A549 (cell line): ENCODE results near the gene DCBLD2. TPM values are rescaled to one million over a fixed set of nuclear protein-coding genes. Genes with fewer than 3 reads are reported as not detected.
"Not testable (repeated sequence)": the region's sequence is repeated elsewhere in the genome, so short reads cannot be mapped to it uniquely, and the experiment has no call there.

Experiments
- ATAC-seq, 2 experiments: fragments of 200-7000 bp in 1 of 2; fragments of >200 bp in 1 of 2; cut with Nextera tagmentation in 1 of 2; cut with Tn5 transposase in 1 of 2; 3 replicates each; pipeline versions ENCODE4 v1.8.0 to v1.9.1; 2018 to 2020; ENCODE audit warnings: mild to moderate bottlenecking in 1 of 2, moderate library complexity in 1 of 2
- CTCF ChIA-PET: fragments of 300-600 bp; sonication (Branson Sonifier 250); formaldehyde crosslinking; extraction: SDS; loops from one replicate; lab custom pipeline; 2021; ENCODE audit warnings: antibody characterized with exemption, inconsistent platforms; lab: Yijun Ruan, JAX
- POLR2A ChIA-PET: fragments of 350-600 bp; formaldehyde crosslinking; extraction: SDS; loops from one replicate; lab custom pipeline; 2021; ENCODE audit warnings: antibody characterized with exemption, inconsistent platforms; lab: Yijun Ruan, JAX
- DNase-seq, 2 experiments: peaks; one replicate each; pipeline versions ENCODE4 v3.0.0 to v3.0.0-alpha.2; 2011 to 2016; ENCODE audit warnings: low read depth in 1 of 2, low spot score in 1 of 2
- FAIRE-seq: peaks from 2 replicates; lab custom pipeline; 2011; peaks lifted over from hg19 to GRCh38; lab: Jason Lieb, UNC
- H3K27ac ChIP-seq, 2 experiments: fragments of >200 bp; sonication (Bioruptor Twin); formaldehyde crosslinking; 3 replicates each; pipeline ENCODE4 v1.5.1; 2016 to 2017
- H3K4me1 ChIP-seq: fragments of >200 bp; sonication (Bioruptor Twin); formaldehyde crosslinking; 3 replicates; pipeline ENCODE4 v1.6.1; 2016
- H3K4me2 ChIP-seq: fragments of >200 bp; sonication (Bioruptor Twin); formaldehyde crosslinking; 3 replicates; pipeline ENCODE4 v1.6.1; 2016
- H3K4me3 ChIP-seq: fragments of >200 bp; sonication (Bioruptor Twin); formaldehyde crosslinking; 3 replicates; pipeline ENCODE4 v1.5.1; 2016
- H3K9me3 ChIP-seq: fragments of >200 bp; sonication (Bioruptor Twin); formaldehyde crosslinking; 3 replicates; pipeline ENCODE4 v1.6.1; 2016
- EHMT2 ChIP-seq: fragments of 200-600 bp; sonication (generic); IDR thresholded peaks from 2 replicates; pipeline ENCODE4 v1.6.1; 2016; ENCODE audit warnings: antibody characterized with exemption, low read depth, mild to moderate bottlenecking, moderate library complexity
- ESRRA ChIP-seq: fragments of 150-350 bp; IDR thresholded peaks from 2 replicates; pipeline ENCODE4 v1.6.1; 2014; ENCODE audit warnings: mild to moderate bottlenecking, low read length, borderline replicate concordance
- FOSL2 ChIP-seq, 2 experiments: fragments of 450-650 bp in 1 of 2; fragments of >200 bp in 1 of 2; sonication (Bioruptor Twin) in 1 of 2; formaldehyde crosslinking; IDR thresholded peaks; 2 replicates each; pipeline versions ENCODE4 v1.5.0 to v1.6.1; 2016 to 2020; ENCODE audit warnings: mild to moderate bottlenecking in 1 of 2, moderate library complexity in 1 of 2
- HOXB13 ChIP-seq: fragments of 250-450 bp; sonication (Bioruptor Pico); IDR thresholded peaks from 2 replicates; pipeline ENCODE4 v1.5.0; 2020; ENCODE audit warnings: low read depth, mild to moderate bottlenecking, moderate library complexity
- HOXB5 ChIP-seq: fragments of 250-450 bp; sonication (Bioruptor Pico); IDR thresholded peaks from 2 replicates; pipeline ENCODE4 v1.5.0; 2020; ENCODE audit warnings: mild to moderate bottlenecking, moderate library complexity
- JUN ChIP-seq, 2 experiments: fragments of >200 bp; sonication (Bioruptor Twin); formaldehyde crosslinking; IDR thresholded peaks; 2 replicates in 1 of 2; 3 replicates in 1 of 2; pipeline ENCODE4 v1.6.1; 2016 to 2017
- JUNB ChIP-seq: fragments of >200 bp; sonication (Bioruptor Twin); formaldehyde crosslinking; IDR thresholded peaks from 2 replicates; pipeline ENCODE4 v1.6.1; 2016
- MAFK ChIP-seq: fragments of 450-650 bp; IDR thresholded peaks from 2 replicates; pipeline ENCODE4 v1.6.1; 2014; ENCODE audit not compliant: partially characterized antibody
- RNF2 ChIP-seq: fragments of 200-600 bp; sonication (generic); IDR thresholded peaks from 2 replicates; pipeline ENCODE4 v1.6.1; 2016; ENCODE audit warnings: low read depth, mild to moderate bottlenecking, antibody characterized with exemption, moderate library complexity, borderline replicate concordance
- SMC3 ChIP-seq: fragments of >200 bp; sonication (Bioruptor Twin); formaldehyde crosslinking; IDR thresholded peaks from 3 replicates; pipeline ENCODE4 v1.6.1; 2018; ENCODE audit warnings: inconsistent platforms
- SREBF2 ChIP-seq: fragments of 450-650 bp; IDR thresholded peaks from 2 replicates; pipeline ENCODE4 v1.6.1; 2014; ENCODE audit warnings: mild to moderate bottlenecking, moderate library complexity
- WGBS: methylation state at CpG from one replicate; pipeline ENCODE4 v1.1.6; 2017; ENCODE audit errors: missing lambda C conversion rate; 5-methylcytosine and 5-hydroxymethylcytosine counted together
- polyA plus RNA-seq, 4 experiments: library from polyadenylated mRNA; depleted of rRNA in 3 of 4; stranded (reverse); fragments of >200 nt; fragmentation: RNase III in 1 of 4; extraction: RNeasy Plus Mini Kit Qiagen cat#74134 plus additional on column Dnase treatment in 1 of 4; gene quantifications; 2 replicates in 3 of 4; 3 replicates in 1 of 4; pipeline ENCODE4 v1.2.3, GENCODE V29; 2011 to 2017
- TF ChIP-seq, protein P1 (sequence below): fragments of 250-450 bp; sonication (Bioruptor Pico); IDR thresholded peaks from 2 replicates; pipeline ENCODE4 v1.5.0; 2021; ENCODE audit warnings: mild to moderate bottlenecking, moderate library complexity, borderline replicate concordance

The DCBLD2 gene
- polyA plus RNA-seq, 2 of the 4 experiments (the other 2 are of a cell fraction) = 266 to 623 TPM

DNA sequence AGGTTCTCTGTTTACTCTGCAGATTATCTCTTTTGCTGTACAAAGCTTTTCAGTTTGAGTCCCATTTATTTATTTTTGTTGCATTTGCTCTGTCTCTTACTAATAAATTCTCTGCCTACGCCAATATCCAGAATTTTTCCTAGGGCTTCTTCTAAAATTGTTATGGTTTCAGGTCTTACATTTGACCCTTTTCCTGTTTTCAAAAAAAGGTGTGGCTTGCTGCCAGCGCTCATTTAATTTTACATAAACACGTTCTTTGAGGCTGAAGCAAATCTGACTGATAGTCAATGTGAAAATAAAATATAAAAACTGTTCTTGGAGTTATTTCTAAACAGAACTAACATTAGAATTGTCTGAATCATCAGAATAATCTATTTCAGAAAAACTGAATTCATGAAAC lies 32.1 kb downstream of the DCBLD2 start:
- ChIA-PET POLR2A (no interaction called here), CTCF (no interaction called here)
- no peak for ATAC-seq
- H3K4me1 ChIP-seq = peaks cover 18% of the 10 kb centered on the region; the same call in 2 of the 3 replicates
- no peak overlapping the region for H3K4me2 ChIP-seq
- no peak overlapping the region for H3K4me3 ChIP-seq
- no peak for DNase-seq
- H3K9me3 ChIP-seq = peaks cover 33% of the 10 kb centered on the region
- TF ChIP-seq JUN (IDR thresholded peaks at IDR 0.05) = peak in 1 of 2 experiments; percentile 25; a peak in 1 of 5 replicates
- no peak for TF ChIP-seq EHMT2
- WGBS = 95% methylated on average over 3 of the region's 3 CpGs
- no peak for FAIRE-seq
- no peak overlapping the region for H3K27ac ChIP-seq

DNA sequence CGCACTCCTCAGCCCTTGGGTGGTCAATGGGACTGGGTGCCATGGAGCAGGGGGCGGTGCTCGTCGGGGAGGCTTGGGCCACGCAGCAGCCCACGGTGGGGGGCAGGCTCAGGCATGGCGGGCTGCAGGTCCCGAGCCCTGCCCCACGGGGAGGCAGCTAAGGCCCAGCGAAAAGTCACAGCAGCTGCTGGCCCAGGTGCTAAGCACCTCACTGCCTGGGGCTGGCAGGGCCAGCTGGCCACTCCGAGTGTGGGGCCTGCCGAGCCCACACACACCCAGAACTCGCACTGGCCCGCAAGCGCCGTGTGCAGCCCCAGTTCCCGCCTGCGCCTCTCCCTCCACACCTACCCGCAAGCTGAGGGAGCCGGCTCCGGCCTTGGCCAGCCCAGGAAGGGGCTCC lies 43.5 kb downstream of the DCBLD2 start:
- H3K4me1 ChIP-seq = peaks cover 32% of the 10 kb centered on the region
- 93% methylated on average over 11 of the region's 21 CpGs for WGBS
- H3K27ac ChIP-seq, DNase-seq, POLR2A ChIA-PET, H3K4me3 ChIP-seq, H3K4me2 ChIP-seq, FAIRE-seq: not testable (repeated sequence)
- peaks cover 21% of the 10 kb centered on the region for H3K9me3 ChIP-seq
- peak in 1 of 2 experiments; percentile 50; a peak in 2 of 6 replicates for ATAC-seq
- CTCF ChIA-PET = interaction anchor here (1.5 kb wide), 1 partner anchor 136 kb away, joined by 7 read pairs; no protein-coding TSS in a partner anchor

DNA sequence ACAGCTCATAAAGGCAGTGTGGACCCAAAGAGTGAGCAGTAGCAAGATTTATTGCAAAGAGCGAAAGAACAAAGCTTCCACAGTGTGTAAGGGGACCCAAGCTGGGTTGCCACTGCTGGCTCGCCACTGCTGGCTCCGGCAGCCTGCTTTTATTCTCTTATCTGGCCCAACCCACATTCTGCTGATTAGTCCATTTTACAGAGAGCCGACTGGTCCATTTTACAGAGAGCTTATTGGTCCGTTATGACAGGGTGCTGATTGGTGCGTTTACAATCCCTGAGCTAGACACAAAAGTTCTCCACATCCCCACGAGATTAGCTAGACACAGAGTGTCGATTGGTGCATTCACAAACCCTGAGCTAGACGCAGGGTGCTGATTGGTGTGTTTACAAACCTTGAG lies 44.2 kb downstream of the DCBLD2 start:
- POLR2A ChIA-PET, H3K4me2 ChIP-seq, DNase-seq, H3K4me3 ChIP-seq, CTCF ChIA-PET, FAIRE-seq, H3K27ac ChIP-seq, ATAC-seq: not testable (repeated sequence)
- WGBS = 93% methylated on average over 9 of the region's 9 CpGs
- H3K9me3 ChIP-seq = peaks cover 21% of the 10 kb centered on the region
- TF ChIP-seq MAFK = peak; percentile 68
- H3K4me1 ChIP-seq = peaks cover 38% of the 10 kb centered on the region

DNA sequence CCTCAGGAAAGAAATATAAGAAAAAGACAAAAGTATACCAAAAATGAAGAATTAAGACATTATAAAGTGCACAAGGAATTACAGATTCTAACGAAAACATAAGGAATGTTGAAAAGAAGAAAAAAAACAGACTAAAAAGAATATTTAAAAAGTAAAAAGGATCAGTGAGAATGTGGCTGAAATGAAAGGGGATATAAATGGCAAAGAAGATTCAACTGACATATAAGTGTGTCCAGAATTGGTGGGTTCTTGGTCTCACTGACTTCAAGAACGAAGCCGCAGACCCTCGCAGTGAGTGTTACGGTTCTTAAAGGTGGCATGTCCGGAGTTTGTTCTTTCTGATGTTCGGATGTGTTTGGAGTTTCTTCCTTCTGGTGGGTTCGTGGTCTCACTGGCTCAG lies 44.8 kb downstream of the DCBLD2 start:
- TF ChIP-seq SMC3 = no peak
- TF ChIP-seq HOXB5 = no peak
- TF ChIP-seq, protein P1, sequence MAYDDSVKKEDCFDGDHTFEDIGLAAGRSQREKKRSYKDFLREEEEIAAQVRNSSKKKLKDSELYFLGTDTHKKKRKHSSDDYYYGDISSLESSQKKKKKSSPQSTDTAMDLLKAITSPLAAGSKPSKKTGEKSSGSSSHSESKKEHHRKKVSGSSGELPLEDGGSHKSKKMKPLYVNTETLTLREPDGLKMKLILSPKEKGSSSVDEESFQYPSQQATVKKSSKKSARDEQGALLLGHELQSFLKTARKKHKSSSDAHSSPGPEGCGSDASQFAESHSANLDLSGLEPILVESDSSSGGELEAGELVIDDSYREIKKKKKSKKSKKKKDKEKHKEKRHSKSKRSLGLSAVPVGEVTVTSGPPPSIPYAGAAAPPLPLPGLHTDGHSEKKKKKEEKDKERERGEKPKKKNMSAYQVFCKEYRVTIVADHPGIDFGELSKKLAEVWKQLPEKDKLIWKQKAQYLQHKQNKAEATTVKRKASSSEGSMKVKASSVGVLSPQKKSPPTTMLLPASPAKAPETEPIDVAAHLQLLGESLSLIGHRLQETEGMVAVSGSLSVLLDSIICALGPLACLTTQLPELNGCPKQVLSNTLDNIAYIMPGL (CRISPR knock-in tag) = no peak
- no peak for TF ChIP-seq RNF2
- TF ChIP-seq FOSL2 (IDR thresholded peaks at IDR 0.05) = no peak
- TF ChIP-seq FOSL2 (CRISPR knock-in tag; IDR thresholded peaks at IDR 0.05) = no peak
- TF ChIP-seq HOXB13 = no peak
- no peak for TF ChIP-seq JUNB
- no peak for TF ChIP-seq SREBF2
- DNase-seq (no peak), ATAC-seq (no peak), FAIRE-seq (no peak)
- ChIA-PET POLR2A (no interaction called here), CTCF (no interaction called here)
- H3K27ac ChIP-seq = no peak overlapping the region
- H3K4me1 ChIP-seq = peaks cover 43% of the 10 kb centered on the region
- H3K9me3 ChIP-seq = peaks cover 21% of the 10 kb centered on the region
- 91% methylated on average over 8 of the region's 8 CpGs for WGBS
- H3K4me3 ChIP-seq = no peak overlapping the region
- no peak overlapping the region for H3K4me2 ChIP-seq

DNA sequence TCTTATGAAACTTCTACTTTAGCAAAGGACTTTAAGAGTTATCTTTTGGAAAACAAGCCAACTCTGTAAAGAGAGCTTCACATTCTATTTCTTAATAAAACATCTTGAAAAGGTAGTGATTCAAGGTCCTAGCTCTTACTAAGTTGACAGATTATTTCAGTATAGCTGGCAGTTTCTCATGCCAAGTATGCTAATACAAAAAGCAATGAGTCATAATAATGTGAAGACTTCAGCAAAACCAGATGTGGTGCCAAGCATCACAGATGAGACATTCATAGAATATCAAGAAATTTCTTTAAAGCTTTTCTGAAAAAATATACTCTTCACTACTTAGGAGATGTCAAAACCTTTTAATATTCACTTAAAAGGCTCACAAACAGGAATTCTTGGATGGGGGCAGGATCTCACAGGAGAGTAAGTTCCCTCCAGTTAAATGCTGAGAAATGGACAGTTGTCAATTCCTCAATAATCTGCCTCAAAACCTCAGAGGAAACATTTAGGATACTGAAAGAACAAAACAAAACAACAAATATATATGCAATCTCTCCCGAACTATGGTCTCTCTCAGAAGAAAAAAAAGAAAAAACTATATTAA lies 45.6 kb downstream of the DCBLD2 start:
- no peak overlapping the region for H3K27ac ChIP-seq
- TF ChIP-seq MAFK = peak; percentile 76
- TF ChIP-seq ESRRA = no peak
- no peak for TF ChIP-seq FOSL2 (IDR thresholded peaks at IDR 0.05)
- peak; percentile 79 for TF ChIP-seq FOSL2 (CRISPR knock-in tag; IDR thresholded peaks at IDR 0.05)
- TF ChIP-seq, all 56 proteins: peak for 2
- WGBS = 70% methylated on average over 1 of the region's 1 CpG
- ATAC-seq (peak; percentile 52 to 59; a peak in 3 of 6 replicates), DNase-seq (peak in 1 of 2 experiments; percentile 27), FAIRE-seq (no peak)
- ChIA-PET CTCF (interaction anchor here (1.1 kb wide), 2 partner anchors 11 to 138 kb away, joined by 3 to 6 read pairs; no protein-coding TSS in a partner anchor), POLR2A (interaction anchor here (1.1 kb wide), 1 partner anchor 46 kb away, joined by 3 read pairs; the partner anchor contains the start of gene DCBLD2)
- H3K4me2 ChIP-seq = peak overlapping the region; percentile 15; the same call in 1 of the 3 replicates
- no peak overlapping the region for H3K4me3 ChIP-seq
- H3K9me3 ChIP-seq = peaks cover 21% of the 10 kb centered on the region
- H3K4me1 ChIP-seq = peaks cover 50% of the 10 kb centered on the region
